Activated CD8-positive, alpha-beta memory T cell treated with anti-CD3 and anti-CD28 coated beads for 4 hours (primary cell): Measurements from ENCODE around the gene CDC42EP1.
"Not testable (repeated sequence)": the region's sequence is repeated elsewhere in the genome, so short reads cannot be mapped to it uniquely, and the experiment has no call there.

Experiments used
- DNase-seq, 2 donors: peaks; one replicate each; pipeline ENCODE4 v3.0.0-alpha.2; 2020; ENCODE audit warnings: low read depth in 2 of 2

The CDC42EP1 gene

DNA sequence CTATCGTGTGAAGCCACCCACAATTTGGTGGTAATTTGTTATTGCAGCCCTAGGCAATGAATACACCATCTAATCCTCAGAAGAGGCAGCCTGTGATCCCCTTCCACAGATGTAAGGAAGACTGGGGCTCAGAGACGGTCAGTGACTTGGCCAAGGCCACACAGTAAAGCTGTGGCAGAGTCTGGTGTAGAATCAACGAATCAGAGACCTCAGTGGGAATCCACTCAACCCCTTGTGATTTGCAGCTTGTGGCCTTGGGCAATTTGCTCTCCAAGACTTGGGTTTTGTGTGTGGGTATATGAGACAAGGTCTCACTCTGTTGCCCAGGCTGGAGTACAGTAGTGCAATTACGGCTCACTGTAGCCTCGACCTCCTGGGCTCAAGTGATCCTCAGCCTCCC lies 17.7 kb downstream of the CDC42EP1 start:
- no peak for DNase-seq

DNA sequence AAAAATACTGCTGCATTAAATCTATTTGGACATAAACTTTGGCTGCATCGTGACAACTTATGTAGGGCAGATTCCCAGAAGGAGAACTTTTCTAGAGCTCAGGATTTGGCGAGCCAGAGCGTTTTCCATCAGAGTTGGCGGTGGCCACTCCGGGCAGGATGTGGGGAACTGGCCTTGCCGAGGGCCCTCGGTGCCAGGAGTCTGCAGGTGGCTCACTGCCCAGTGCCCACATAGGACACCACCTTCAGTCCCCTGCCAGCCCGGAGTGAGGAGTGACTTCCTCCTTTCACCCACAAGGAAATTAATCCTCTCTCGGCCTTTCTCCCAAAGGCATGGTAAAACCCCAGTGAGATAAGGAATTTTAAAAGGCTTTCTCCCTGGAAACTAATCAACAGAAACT lies 21.2 kb downstream of the CDC42EP1 start:
- no peak for DNase-seq

DNA sequence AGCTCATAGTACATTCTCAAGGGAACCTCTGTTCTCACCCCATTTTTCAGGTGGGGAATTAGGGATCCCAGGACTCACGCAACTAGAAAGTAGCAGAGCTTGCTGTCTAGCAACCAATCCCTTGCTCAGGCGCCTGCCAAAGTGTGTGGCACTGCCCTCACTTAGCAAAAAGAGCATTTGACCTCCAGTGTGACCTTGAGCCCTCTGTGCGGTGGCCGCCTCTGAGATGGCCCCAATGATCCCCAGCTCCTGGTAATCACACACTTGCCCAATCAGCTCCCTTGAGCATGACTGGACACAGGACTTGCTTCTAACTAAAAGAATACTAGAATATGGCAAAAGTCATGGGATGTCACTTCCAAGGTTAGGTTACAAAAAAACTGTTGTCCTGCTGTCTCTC lies 22.2 kb downstream of the CDC42EP1 start:
- DNase-seq: no peak

DNA sequence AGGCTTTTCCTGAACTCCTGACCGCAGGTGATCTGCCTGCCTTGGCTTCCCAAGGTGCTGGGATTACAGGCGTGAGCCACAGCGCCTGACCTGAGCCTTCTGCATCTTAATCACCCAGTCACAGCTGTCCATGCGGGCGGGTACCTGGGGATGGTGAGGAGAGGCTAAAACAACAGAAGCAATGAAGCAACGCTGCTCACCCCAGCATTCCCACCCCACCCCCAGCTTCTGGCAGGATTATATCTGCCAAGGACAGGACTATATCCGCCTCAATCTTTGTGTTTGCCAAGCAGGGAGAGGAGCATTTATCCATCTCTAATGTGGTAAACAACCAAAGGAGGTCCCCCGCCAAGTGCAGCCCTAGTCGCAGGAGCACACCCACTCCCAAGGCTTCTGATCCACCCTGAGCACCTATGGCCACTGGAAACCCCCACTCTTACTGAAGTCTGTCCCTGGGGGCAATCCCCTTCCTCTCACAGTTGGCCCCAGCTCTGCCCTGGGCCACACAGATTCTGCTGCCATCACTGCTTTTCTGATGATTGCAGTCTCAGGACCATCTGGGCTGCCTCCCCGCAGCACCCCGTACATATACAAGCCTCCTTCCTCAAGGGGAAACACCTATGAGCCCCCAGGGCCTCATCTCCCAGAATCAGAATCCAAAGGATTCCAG lies 28.4 kb downstream of the CDC42EP1 start:
- no peak for DNase-seq

DNA sequence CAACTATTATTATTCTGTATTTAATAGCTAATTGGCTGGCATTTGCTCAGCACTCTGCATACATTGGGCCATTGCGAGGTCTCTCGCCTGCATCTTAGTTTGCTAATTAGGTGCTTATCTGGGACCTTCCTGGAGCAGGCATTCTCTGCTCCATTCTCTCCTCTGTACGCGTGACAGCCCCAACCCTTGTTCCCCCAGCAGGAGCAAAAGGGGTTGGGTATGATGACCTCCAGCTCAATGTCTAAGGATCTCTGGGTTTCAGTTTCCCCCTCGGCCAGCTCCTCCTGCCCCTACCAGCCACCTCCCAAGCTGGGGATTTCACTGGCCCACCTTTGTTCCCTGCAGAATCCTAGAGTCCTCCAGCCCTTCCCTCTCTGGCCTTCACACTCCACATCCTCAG lies 29.4 kb downstream of the CDC42EP1 start:
- no peak for DNase-seq

DNA sequence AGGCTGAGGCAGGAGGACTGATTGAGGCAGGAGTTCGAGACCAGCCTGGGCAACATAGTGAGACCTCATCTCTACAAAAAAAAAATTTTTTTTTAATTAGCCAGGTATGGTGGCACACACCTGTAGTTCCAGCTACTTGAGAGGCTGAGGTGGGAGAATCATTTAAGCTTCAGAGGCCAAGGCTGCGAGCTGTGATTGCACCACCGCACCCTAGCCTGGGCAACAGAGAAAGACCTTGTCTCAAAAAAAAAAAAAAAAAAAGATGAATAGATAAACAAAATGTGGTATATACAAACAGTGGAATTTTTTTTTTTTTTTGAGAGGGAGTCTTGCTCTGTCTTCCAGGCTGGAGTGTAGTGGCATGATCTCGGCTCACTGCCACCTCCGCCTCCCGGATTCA lies 30.8 kb downstream of the CDC42EP1 start:
- not testable (repeated sequence) for DNase-seq

DNA sequence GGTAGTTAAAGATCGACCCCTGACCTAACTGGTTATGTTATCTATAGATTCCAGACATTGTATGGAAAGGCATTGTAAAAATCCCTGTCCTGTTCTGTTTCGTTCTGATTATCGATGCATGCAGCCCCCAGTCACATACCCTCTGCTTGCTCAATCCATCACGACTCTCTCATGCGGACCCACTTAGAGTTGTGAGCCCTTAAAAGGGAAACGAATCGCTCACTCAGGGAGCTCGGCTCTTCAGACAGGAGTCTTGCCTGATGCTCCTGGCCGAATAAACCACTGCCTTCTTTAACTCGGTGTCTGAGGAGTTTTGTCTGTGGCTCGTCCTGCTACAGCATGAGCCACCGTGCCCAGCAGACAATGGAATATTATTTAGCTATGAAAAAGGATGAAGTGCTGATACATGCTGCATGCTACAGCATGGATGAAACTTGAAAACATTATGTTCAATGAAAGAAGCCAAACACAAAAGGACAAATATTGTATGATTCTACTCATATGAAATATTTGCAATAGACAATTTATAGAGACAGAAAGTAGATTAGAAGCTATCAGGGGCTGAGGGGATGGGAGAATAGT lies 31.6 kb downstream of the CDC42EP1 start:
- DNase-seq: no peak

DNA sequence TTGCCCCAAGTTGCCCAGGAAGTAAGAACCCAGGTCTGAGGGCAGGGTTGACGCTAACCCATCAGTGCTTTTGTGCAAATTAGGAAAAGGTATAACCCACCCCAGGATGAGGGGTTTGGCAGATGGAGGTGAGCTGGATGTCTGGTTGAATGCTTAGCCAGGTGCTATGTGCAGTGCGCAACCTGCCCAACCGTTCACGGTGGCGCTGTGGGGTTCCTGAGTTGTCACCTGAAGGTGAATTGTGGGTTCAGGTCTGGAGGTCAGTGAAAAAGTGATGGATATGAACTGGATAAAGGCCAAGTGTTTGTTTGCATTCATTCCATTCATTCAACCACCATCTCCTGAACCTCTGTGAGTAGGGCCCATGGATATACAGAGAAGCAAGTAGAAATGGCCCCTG lies 34.0 kb downstream of the CDC42EP1 start:
- DNase-seq: no peak

DNA sequence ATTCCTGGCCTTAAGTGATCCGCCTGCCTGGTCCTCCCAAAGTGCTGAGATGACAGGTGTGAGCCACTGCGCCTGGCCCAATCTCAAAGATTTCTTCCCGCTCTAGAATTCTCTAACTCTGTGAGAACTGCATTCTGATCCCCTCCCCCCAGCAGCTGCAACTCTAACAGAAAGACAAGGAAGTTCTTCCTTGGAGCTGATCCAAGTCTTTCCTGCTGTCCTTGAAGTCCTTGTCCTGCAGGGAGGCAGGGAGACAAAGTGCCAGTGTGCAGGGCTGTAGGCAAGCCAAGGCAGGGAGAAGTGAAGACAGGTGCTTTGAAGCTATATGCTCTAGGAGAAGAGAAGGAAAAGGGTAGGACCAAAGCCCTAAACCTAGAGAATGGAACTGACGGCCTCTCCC lies 38.9 kb downstream of the CDC42EP1 start:
- DNase-seq: no peak

DNA sequence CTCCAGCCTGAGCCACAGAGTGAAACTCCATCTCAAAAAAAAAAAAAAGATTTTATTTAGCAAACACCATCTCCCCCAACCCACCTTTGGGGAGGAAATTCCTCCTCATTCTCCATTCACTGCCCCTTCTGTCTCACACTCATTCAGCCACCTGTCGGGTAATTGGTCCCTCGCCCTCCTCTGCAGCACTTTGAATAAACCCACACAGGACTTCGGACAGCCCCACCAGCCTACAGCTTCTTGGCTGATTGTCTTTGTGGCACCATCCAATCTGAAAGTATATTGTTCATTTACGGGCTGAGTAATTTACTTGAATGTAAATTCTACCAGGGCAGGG lies 40.9 kb downstream of the CDC42EP1 start:
- no peak for DNase-seq

DNA sequence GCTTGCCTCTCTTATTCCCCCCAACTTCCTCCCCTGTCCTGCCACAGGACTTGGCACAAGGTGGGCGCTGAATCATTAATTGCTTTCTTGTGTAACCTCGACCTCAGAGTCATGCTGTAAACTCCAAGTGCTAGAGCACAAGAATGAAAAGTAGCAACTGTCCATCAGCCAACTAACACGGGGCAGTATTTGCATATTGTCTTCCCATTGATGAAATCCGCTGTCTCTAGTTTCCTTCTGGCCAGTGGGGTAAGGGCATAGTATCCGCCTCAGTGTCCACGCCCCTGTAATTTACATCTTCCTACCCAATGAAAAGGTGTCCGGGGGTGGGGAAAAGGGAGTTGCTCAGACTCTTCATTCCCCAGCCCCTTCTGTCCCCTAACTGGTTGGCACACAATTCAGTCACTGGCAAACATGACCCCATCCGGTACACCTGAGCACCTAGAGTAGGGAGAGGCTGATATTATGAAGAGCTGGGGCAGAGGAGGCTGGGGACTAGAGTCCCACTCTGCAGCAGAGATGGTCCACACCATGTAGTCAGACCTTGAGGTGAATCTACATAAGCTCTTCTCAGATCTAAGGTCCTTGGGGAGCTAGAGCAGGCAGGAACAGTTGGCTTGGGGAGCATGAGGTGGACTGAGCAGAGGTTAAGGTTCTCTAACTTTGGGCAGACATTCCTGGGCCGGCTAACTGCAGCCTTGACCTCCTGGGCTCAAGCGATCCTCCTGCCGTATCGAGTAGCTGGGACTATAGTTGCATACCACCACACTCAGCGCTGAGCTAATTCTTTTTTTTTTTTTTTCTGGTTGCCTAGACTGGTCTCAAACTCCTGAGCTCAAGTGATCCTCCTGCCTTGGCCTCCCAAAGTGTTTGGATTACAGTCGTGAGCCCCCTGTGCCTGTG lies 41.5 kb downstream of the CDC42EP1 start:
- no peak for DNase-seq

DNA sequence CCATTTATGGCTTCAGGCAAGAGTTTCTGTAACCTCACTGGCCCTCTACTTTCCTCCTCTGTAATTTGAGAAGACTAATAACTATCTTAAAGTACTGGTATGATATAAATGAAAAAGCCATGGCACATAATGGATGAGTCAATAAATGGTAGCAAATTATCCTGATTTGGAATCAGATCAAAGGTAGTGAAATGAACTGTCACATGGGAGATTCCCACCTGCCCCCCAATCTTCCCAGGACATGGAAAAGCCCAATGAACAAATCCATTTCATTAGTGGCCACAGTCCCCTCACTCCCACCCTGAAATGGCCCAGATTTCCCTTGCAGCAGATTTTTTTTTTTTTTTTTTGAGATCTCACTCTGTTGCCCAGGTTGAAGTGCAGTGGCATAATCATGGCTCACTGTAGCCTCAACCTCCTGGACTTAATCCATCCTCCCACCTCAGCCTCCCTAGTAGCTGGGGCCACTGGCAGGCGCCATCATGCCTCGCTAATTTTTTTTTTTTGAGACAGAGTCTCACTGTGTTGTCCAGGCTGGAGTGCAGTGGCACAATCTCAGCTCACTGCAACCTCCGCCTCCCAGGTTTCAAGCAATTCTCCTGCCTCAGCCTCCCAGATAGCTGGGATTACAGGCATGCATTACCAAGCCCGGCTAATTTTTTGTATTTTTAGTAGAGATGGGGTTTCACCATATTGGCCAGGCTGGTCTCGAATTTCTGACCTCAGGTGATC lies 42.4 kb downstream of the CDC42EP1 start:
- not testable (repeated sequence) for DNase-seq

DNA sequence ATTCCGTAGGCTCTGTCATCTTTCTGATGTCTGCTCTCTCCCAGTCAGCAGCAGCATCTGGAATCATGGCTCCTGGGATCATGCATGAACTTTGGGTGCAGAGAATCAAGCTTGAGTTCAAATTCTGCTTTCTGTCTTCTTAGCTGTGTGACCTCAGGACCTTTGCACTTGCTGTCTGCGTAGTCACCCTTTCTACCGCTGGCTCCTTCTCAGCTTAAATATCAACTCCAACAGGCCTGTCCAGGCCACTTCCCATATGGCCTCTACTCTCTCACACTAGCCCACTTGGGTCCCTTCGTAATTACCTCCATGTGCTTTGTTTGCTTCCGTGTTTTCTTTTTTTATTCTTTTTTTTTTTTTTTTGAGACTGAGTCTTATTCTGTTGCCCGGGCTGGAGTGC lies 43.8 kb downstream of the CDC42EP1 start:
- DNase-seq: no peak

DNA sequence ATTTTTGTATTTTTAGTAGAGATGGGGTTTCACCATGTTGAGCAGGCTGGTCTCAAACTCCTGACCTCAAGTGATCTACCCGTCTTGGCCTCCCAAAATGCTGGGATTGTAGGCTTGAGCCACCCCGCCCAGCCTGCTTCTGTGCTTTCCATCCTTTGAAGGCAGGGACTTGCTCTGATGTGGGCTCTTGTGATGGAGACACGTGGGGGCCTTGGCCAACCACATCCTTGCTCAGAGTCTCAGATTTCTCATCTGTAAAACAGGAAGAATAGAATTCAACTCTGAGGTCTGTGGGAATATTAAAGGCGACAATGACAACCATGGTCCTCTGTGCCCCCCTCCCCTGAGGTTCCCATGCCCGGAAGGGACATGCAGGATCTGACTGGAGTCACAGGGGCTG lies 44.6 kb downstream of the CDC42EP1 start:
- DNase-seq: no peak

DNA sequence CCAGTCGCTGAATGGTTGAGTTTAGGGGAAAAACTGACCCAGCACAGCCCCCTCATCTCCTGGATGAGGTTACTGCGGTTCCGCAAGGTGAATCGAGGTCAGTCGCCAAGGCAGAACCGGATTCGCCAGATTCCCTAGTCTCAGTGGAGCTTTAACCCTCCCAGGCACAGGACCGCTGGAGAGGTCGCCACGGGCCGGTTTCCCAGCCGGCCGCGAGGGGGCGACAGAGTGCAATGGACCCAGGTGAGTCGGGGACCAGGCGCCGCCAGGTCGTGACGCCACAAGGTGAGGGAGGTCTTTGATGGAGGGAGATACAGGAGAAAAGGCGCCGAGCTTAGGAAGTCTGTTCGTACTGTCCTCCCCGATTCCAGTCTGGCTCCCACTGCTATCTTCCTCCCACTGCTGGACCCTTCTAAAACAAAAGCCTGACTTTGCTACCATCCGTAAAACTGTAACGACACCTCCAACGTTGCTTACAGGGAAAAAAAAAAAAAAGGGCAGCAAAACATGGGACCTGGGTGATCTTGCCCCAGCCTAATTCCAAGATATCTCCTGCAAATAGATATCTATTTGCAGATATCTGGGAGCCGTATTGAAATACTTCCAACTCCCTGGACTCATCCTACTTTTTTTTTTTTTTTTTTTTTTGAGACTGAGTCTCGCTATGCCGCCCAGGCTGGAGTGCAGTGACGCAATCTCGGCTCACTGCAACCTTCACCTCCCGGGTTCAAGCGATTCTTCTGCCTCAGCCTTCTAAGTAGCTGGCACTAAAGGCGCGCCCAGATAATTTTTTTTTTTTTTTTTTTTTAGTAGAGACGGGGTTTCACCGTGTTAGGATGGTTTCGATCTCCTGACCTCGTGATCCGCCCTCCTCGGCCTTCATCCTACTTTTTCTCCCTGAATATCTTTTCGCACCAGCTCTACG lies 47.0 kb downstream of the CDC42EP1 start:
- peak; percentile 77 to 78 for DNase-seq

DNA sequence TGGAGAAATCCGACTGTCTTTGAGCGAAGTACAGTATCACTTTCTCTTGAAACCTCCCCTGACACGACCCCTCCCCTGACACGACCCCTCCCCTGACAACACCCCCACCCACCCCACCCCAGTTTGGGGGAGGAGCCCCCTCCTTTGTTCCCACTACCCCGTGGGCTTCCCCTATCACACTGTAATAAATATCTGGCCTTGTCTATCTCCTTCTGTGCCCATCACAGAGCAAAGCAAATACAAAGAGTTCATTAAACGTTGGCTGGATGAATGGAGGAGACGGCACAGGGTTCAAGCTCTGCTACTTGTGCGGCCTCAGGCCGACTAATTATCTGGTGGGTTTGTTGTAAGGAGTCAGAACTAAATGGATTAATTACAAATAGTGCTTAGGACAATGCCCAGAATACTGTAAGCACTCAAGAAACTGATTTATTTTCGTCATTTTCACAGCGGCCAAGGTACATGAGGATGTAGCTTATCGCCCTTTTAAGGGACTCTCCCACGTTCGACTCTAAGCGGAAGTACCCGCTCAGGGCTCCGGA lies 47.7 kb downstream of the CDC42EP1 start:
- no peak for DNase-seq

DNA sequence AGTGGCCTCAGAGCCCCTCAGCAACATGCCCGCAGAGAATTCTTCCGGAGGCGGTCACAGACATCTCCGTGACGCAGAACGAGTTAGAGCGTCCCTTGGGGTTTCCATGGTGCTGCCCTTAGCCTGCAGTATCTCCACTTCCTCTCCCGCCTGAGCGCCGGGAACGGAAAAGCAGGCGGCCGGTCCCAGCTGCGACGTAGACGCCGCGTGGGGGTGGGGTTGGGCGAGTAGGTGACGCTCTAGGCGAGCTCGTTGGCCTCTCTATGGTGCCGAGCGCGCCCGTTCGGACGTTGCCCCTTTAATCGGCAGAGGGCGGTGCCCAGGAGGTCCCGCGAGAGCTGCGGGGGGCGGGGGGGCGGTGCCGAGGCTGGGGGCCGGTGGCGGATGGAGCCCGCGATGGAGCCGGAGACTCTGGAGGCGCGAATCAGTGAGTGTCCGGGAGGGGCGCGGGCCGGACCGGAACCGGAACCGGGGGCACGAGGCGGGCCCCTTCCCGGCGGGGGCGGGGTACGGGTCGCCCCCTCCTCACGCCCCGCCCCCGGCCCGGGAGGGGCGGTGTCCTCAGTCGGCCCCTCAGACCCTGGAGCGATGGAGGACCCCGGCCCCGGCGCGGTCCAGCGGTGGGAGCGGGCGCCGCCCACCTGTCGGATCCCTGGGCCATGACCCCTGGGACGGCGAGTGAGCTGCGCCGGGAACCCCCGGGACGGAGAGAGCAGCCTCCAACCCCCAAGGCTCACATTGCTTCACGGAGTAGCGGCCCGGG lies 48.4 kb downstream of the CDC42EP1 start, which contains the start of gene GGA1:
Gene GGA1, plus strand, starts transcription at position 358 of the 763 bp plus-strand sequence. Its CDS starts 27 bp downstream, at position 385.
- peak; percentile 89 to 93 for DNase-seq

DNA sequence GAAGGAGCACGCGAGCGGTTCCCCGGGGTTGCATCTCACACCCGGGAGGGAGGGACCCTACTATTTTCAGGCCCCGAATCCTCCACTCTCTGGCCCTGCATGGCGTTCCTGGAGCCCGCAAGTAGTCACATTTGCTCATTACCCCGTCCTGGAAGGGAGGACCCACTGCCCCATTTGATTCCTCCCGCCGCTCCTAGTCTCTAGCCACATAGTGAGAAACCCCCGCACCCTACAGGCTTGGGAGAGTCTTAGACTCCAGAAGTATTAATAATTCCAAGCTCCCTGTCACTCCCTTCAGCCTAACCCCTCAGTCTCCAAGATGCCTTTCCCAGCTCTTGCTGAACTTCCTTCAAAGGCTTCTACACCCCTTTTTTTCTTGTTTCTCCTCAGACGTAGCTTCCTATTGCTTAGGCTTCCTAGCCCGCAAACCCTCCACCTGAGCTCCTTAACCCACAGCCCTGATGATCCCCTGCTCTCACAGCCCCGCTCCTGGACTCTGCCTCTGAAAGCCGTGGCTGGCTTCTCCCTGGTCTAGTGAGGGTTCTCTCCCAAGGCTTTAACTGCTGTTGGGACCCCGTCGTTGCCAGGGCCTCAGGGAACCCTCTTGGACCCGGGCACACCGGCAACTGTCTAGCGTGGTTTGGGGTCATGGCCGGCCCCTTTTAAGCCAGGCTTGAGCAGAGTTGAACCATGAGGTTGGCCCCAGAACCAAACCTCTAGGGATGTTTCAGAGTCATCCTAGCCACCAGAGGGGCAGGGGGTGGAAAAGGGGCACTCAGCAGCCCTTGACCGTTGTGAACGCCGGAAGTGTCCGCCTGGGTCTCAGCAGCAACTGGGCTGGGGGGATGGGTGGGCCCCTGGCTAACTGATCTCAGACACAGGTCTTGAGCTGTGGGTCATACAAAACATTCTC lies 49.2 kb downstream of the CDC42EP1 start:
- no peak for DNase-seq

DNA sequence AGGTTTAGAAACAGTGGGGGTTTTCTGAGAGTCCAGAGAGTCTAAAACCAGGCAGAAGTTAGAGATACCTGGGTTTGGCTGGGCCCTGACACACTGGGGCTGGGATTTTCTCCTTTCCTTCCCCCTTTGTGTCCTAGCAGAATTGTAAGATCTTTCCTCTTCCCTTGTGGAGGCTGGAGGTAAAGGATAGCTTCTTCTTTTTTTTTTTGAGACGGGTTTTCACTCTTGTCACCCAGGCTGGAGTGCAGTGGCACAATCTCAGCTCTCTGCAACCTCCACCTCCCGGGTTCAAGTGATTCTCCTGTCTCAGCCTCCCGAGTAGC lies 49.8 kb downstream of the CDC42EP1 start:
- not testable (repeated sequence) for DNase-seq
